OCI-LY3 (cell line): ENCODE data around the gene FSTL4.

ENCODE experiments used
- H2AFZ ChIP-seq: fragments of 200-600, 300-600 bp; shearing (Covaris generic); 2 replicates; pipeline ENCODE4 v1.6.0; 2014; ENCODE audit warnings: antibody characterized with exemption, low read depth, low read length
- H3K27ac ChIP-seq: fragments of 200-600, 300-600 bp; sonication (generic); 2 replicates; pipeline ENCODE4 v1.5.1; 2014; ENCODE audit warnings: mild to moderate bottlenecking, low read length, moderate library complexity, mixed read lengths
- H3K27me3 ChIP-seq: fragments of 200-600, 300-600 bp; sonication (generic); 2 replicates; pipeline ENCODE4 v1.6.1; 2014; ENCODE audit warnings: low read depth, low read length, mixed read lengths
- H3K36me3 ChIP-seq: fragments of 200-600, 300-600 bp; sonication (generic); replicated peaks from 2 replicates; pipeline ENCODE3; 2014; ENCODE audit warnings: low read depth, low read length, mixed read lengths
- H3K4me1 ChIP-seq: fragments of 300-600, 200-600 bp; sonication (generic); 2 replicates; pipeline ENCODE4 v1.6.1; 2014; ENCODE audit warnings: low read length, mixed read lengths
- H3K4me2 ChIP-seq: fragments of 200-600, 300-600 bp; sonication (generic); 2 replicates; pipeline ENCODE4 v1.6.1; 2014; ENCODE audit warnings: low read length, mixed read lengths
- H3K4me3 ChIP-seq: fragments of 300-600, 200-600 bp; sonication (generic); 2 replicates; pipeline ENCODE4 v1.5.1; 2014; ENCODE audit warnings: antibody characterized with exemption, mild to moderate bottlenecking, low read length, moderate library complexity
- H3K79me2 ChIP-seq: fragments of 300-600, 200-600 bp; shearing (Covaris generic); 2 replicates; pipeline ENCODE4 v1.6.1; 2014; ENCODE audit warnings: mild to moderate bottlenecking, low read length, mixed read lengths
- H3K9ac ChIP-seq: fragments of 300-600, 200-600 bp; shearing (Covaris generic); 2 replicates; pipeline ENCODE4 v1.6.0; 2014; ENCODE audit warnings: mild to moderate bottlenecking, low read length, moderate library complexity
- H3K9me3 ChIP-seq: fragments of 200-600, 300-600 bp; shearing (Covaris generic); 2 replicates; pipeline ENCODE4 v1.6.1; 2014; ENCODE audit warnings: low read length, mixed read lengths; ENCODE audit not compliant: insufficient read depth
- H4K20me1 ChIP-seq: fragments of 200-600, 300-600 bp; sonication (generic); 2 replicates; pipeline ENCODE4 v1.6.1; 2016; ENCODE audit warnings: low read length, mixed read lengths; ENCODE audit not compliant: insufficient read depth
- CTCF ChIP-seq: fragments of 200-600, 300-600 bp; sonication (generic); IDR thresholded peaks from 2 replicates; pipeline ENCODE4 v1.5.1; 2014; ENCODE audit warnings: antibody characterized with exemption, low read length, low read depth
- EZH2phosphoT487 ChIP-seq: fragments of 200-600 bp; shearing (Covaris generic); IDR thresholded peaks from 2 replicates; pipeline ENCODE4 v1.6.1; 2018; ENCODE audit warnings: antibody characterized with exemption, mixed run types, low read depth

The FSTL4 gene

GRCh38 chr5:133230823-133231578 is 381.3 kb downstream of the FSTL4 start:
- no peaks in the 10 kb centered on the region for H3K36me3 ChIP-seq
- no peak overlapping the region for H3K9ac ChIP-seq
- H3K4me3 ChIP-seq: no peak overlapping the region
- H3K9me3 ChIP-seq: no peaks in the 10 kb centered on the region
- no peaks in the 10 kb centered on the region for H3K27me3 ChIP-seq
- H3K4me1 ChIP-seq: peaks cover 8% of the 10 kb centered on the region; the same call in 1 of the 2 replicates
- no peaks in the 10 kb centered on the region for H4K20me1 ChIP-seq
- no peak for TF ChIP-seq EZH2phosphoT487
- TF ChIP-seq CTCF: no peak
- H2AFZ ChIP-seq: no peak overlapping the region
- H3K27ac ChIP-seq: no peak overlapping the region
- H3K4me2 ChIP-seq: no peak overlapping the region
- H3K79me2 ChIP-seq: no peaks in the 10 kb centered on the region

DNA sequence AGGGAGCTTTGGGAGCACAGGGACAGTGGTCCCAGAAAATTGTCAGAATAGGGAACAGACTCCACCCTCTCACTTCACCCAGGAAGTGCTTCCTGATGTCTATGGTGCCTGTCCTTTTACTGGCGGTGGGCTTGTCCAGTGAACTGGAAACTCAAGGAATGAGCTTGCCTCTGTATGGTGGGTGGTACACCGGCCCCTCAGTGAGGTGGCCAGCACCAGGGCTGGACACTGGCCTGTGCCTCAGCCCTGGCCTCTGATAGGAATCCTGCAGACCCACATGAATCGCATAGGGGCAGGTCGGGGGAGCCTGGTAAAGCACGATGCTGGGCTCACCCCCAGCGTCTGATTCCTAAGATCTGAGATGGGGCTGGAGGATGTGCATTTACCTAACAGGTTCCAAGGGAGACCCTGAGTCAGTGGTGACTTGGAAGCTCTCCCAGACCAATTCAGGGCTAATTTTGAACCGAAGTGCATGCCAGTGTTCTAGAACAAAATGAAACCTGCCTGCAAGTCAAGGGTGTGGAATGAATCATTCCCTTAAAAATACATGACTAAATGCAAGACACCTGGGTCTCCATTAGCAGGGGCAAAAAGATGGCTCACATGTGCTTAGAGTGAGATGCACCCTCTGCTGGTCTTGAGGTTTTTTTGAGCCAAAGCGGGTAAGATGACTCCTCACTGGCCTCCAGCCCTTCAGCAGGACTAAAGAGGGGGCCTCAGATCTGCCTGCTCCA is 382.2 kb downstream of the FSTL4 start:
- H3K27ac ChIP-seq: no peak overlapping the region

DNA sequence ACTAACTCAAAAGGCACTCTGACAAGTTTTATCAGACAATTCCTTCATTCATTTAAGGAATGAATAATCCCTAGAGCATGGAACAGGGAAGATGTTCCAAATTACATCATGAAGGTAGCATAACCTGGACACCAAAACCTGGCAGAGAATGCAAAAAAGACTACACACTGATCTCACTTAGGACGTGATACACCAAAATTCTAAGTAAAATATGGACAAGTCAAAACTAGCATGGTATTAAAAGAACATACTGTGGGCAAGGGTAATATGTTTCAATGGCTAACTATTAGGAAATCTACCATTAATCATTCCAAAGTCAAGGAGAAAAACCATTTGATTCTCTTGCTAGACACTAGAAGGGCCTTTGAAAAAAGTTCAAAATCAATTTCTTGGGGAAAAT is 384.0 kb downstream of the FSTL4 start:
- Histone ChIP-seq H3K9me3 (no peaks in the 10 kb centered on the region), H3K4me2 (no peak overlapping the region), H3K36me3 (no peaks in the 10 kb centered on the region), H3K27me3 (no peaks in the 10 kb centered on the region), H3K9ac (no peak overlapping the region), H4K20me1 (no peaks in the 10 kb centered on the region), H2AFZ (no peak overlapping the region), H3K4me3 (no peak overlapping the region), H3K4me1 (peaks cover 8% of the 10 kb centered on the region; the same call in 1 of the 2 replicates), H3K27ac (no peak overlapping the region), H3K79me2 (no peaks in the 10 kb centered on the region)
- TF ChIP-seq CTCF (no peak), EZH2phosphoT487 (no peak)

More for the DNA sequence above, 382.2 kb downstream of the FSTL4 start:
- no peaks in the 10 kb centered on the region for H3K36me3 ChIP-seq
- peaks cover 8% of the 10 kb centered on the region; the same call in 1 of the 2 replicates for H3K4me1 ChIP-seq
- no peak for TF ChIP-seq EZH2phosphoT487
- H3K4me3 ChIP-seq: no peak overlapping the region
- H3K9me3 ChIP-seq: no peaks in the 10 kb centered on the region
- H4K20me1 ChIP-seq: no peaks in the 10 kb centered on the region
- no peaks in the 10 kb centered on the region for H3K27me3 ChIP-seq
- H2AFZ ChIP-seq: no peak overlapping the region
- no peaks in the 10 kb centered on the region for H3K79me2 ChIP-seq
- H3K9ac ChIP-seq: no peak overlapping the region
- H3K4me2 ChIP-seq: no peak overlapping the region

GRCh38 chr5:133227897-133228296 is 384.4 kb downstream of the FSTL4 start:
- no peaks in the 10 kb centered on the region for H3K79me2 ChIP-seq
- no peak overlapping the region for H3K4me2 ChIP-seq
- no peaks in the 10 kb centered on the region for H3K27me3 ChIP-seq
- H3K27ac ChIP-seq: no peak overlapping the region
- TF ChIP-seq CTCF (no peak), EZH2phosphoT487 (no peak)
- H3K4me3 ChIP-seq: no peak overlapping the region
- no peaks in the 10 kb centered on the region for H3K9me3 ChIP-seq
- H3K36me3 ChIP-seq: no peaks in the 10 kb centered on the region
- no peak overlapping the region for H3K9ac ChIP-seq
- H4K20me1 ChIP-seq: no peaks in the 10 kb centered on the region
- H2AFZ ChIP-seq: no peak overlapping the region
- H3K4me1 ChIP-seq: peaks cover 8% of the 10 kb centered on the region; the same call in 1 of the 2 replicates
